Ovary (tissue), 9 donors: ENCODE results near the gene CENPS. TPM values are rescaled to one million over a fixed set of nuclear protein-coding genes. Genes with fewer than 3 reads are reported as not detected.

Experiments
- DNase-seq, 5 donors: peaks; one replicate each; pipeline ENCODE4 v3.0.0-alpha.2; 2019 to 2020
- H3K27ac ChIP-seq, 2 donors: fragments of 200-600 bp; one replicate each; pipeline versions ENCODE4 v1.5.1 to v1.8.0; 2019 to 2022
- H3K27me3 ChIP-seq: fragments of 200-600 bp; one replicate; pipeline ENCODE4 v1.8.0; 2022
- H3K36me3 ChIP-seq: fragments of 200-600 bp; sonication (generic); one replicate; pipeline ENCODE4 v1.5.1; 2019
- H3K4me1 ChIP-seq: one replicate; pipeline ENCODE4 v1.8.1; 2013; ENCODE audit warnings: mild to moderate bottlenecking, moderate library complexity; ENCODE audit not compliant: insufficient read depth
- H3K4me3 ChIP-seq: fragments of 200-600 bp; sonication (generic); one replicate; pipeline ENCODE4 v1.5.1; 2017
- H3K9me3 ChIP-seq, 2 donors: fragments of 200-600 bp in 1 of 2; sonication (generic) in 1 of 2; one replicate each; pipeline versions ENCODE4 v1.5.1 to v1.8.1; 2013 to 2019; ENCODE audit warnings: mild to moderate bottlenecking in 1 of 2, moderate library complexity in 1 of 2
- EP300 ChIP-seq: sonication (generic); formaldehyde crosslinking; IDR thresholded peaks from one replicate; pipeline ENCODE4 v1.6.1; 2017; ENCODE audit warnings: antibody characterized with exemption
- POLR2A ChIP-seq: fragments of 450-650 bp; IDR thresholded peaks from one replicate; pipeline ENCODE4 v1.6.1; 2017; ENCODE audit warnings: antibody characterized with exemption, mild to moderate bottlenecking, moderate library complexity
- WGBS, 3 donors: extraction: QIAGEN DNeasy Blood & Tissue Kit in 1 of 3; methylation state at CpG; one replicate each; pipeline versions ENCODE4 v1.1.5 to v1.1.7; 2013 to 2017; 5-methylcytosine and 5-hydroxymethylcytosine counted together
- intact Hi-C, 4 donors: fragments of 100-400 bp; cut with DNase I; formaldehyde crosslinking; loops; one replicate each; pipeline versions ENCODE4 v1.11.0 to v1.15.1; 2022 to 2023
- polyA plus RNA-seq, 2 donors: library from polyadenylated mRNA; stranded (reverse); fragments of 200-250 nt in 1 of 2; fragments of 350-450 nt in 1 of 2; fragmentation: Illumina TruSeq in 1 of 2; extraction: RNeasy Lipid Tissue Mini Kit (QIAGEN cat#74804) in 1 of 2; gene quantifications; one replicate each; pipeline ENCODE4 v1.2.3, GENCODE V29; 2013 to 2014
- total RNA-seq, 7 donors: library from RNA; depleted of rRNA in 2 of 7; stranded (reverse); fragments of >200 nt in 2 of 7; fragmentation: NEBNext Ultra II Directional in 3 of 7; extraction: Animal tissue kit (Norgen Biotek cat#: 25700) in 3 of 7; gene quantifications; one replicate each; pipeline versions ENCODE4 v1.1.0 to v1.2.4, GENCODE V29; 2016 to 2023
- TF ChIP-seq, protein P1 (sequence below), 3 donors: fragments of 450-650 bp in 2 of 3; fragments of 200-600 bp in 1 of 3; IDR thresholded peaks; one replicate each; pipeline versions ENCODE4 v1.5.1 to v1.8.0; 2016 to 2022; ENCODE audit warnings: antibody characterized with exemption in 3 of 3, mild to moderate bottlenecking in 1 of 3
- donor health status: DM: no; HTN: no; CAD: no; lungs with moderate emphysema.
- donor health status: DM: no; HTN: no; CAD: no.
- donor health status: Bipolar disorder and iron deficiency.
- donor health status: DM: yes; HTN: yes; CAD: no.
- donor health status: DM: no; HTN: no; CAD: no.
- donor health status: DM: yes; HTN: yes; CAD: no.

Gene CENPS
- total and polyA plus RNA-seq, 9 donors: 1.5 to 13.6 (median 10.3) TPM

DNA sequence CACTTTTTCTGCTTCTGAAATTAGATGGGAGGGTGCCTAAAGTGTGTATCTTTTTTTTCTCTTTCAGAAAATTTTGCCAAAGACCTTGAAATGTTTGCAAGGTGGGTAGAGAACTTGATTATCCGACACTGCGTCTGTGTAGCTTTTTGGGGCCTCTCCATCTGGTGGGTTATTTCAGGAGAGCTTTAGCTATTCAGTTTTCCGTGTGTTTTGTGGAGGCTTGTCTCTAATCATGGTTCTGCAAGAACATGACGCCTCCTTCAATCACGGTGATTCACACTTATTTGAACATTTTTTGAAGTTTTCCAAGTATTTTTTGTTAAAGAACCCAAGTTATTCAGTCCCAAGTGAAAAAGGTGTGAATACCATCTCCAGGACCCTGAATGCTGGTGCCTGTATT, 4.4 kb downstream of the CENPS start:
- TF ChIP-seq, protein P1, sequence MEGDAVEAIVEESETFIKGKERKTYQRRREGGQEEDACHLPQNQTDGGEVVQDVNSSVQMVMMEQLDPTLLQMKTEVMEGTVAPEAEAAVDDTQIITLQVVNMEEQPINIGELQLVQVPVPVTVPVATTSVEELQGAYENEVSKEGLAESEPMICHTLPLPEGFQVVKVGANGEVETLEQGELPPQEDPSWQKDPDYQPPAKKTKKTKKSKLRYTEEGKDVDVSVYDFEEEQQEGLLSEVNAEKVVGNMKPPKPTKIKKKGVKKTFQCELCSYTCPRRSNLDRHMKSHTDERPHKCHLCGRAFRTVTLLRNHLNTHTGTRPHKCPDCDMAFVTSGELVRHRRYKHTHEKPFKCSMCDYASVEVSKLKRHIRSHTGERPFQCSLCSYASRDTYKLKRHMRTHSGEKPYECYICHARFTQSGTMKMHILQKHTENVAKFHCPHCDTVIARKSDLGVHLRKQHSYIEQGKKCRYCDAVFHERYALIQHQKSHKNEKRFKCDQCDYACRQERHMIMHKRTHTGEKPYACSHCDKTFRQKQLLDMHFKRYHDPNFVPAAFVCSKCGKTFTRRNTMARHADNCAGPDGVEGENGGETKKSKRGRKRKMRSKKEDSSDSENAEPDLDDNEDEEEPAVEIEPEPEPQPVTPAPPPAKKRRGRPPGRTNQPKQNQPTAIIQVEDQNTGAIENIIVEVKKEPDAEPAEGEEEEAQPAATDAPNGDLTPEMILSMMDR (IDR thresholded peaks at IDR 0.05): no peak
- TF ChIP-seq EP300 (no peak), POLR2A (no peak)
- Histone ChIP-seq H3K27me3 (no peaks in the 10 kb centered on the region), H3K9me3 (no peaks in the 10 kb centered on the region), H3K36me3 (no peaks in the 10 kb centered on the region), H3K4me3 (no peak overlapping the region), H3K4me1 (no peaks in the 10 kb centered on the region), H3K27ac (no peak overlapping the region)
- WGBS, 3 donors: 82 to 88% (median 87%) methylated on average over 5 of the region's 5 CpGs
- DNase-seq: no peak
- intact Hi-C loops: loop anchor here in 1 of 4 donors (5.0 kb wide), 1 partner anchor 433 kb away; no protein-coding TSS in a partner anchor

DNA sequence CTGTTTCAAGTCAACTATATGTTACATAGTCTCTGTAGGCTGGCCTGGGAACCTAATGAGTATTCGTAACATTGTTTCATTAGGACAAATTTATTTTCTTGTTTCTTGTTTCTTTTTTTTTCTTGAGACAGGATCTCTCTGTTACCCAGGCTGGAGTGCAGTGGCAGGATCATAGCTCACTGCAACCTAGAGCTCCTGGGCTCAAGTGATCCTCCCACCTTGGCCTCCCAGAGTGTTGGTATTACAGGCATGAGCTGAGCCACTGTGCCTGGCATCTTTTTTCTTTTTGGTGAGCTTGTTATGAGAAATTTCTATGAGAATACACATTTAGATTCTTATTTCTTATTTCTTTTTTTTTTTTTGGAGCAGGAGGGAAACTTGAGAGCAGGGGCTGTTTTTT, 6.8 kb downstream of the CENPS start:
- no peak for DNase-seq
- intact Hi-C loops: no loop called here
- Histone ChIP-seq H3K9me3 (no peaks in the 10 kb centered on the region), H3K4me1 (no peaks in the 10 kb centered on the region), H3K27ac (no peak overlapping the region), H3K4me3 (no peak overlapping the region), H3K36me3 (no peaks in the 10 kb centered on the region), H3K27me3 (no peaks in the 10 kb centered on the region)
- WGBS, 3 donors: 87 to 92% (median 88%) methylated on average over 1 of the region's 1 CpG
- TF ChIP-seq EP300 (no peak), POLR2A (no peak)
- TF ChIP-seq, protein P1 (IDR thresholded peaks at IDR 0.05): no peak

DNA sequence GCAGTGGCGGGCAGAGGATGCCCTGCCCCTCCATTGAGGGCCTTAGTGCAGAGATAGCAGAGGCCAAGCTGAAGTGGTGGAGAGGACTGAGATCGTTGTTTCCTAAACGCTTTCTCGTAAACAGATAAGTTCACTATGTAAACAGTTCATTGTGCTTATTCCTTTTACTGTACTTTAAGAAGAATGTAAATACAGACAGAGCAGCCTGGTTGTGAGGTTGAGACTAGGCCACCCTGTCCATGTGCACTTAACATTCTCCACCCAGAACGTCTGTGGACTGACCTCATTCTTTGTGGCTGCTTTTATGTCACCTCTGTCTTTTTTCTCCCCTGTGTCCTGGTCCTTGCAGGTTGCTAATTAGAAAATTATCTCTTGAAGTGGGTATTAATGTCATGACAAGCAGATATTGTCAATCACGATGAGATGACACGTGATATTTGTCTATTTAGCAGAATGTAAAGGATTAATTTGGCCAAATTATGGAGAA, 8.5 kb downstream of the CENPS start:
- Histone ChIP-seq H3K4me3 (no peak overlapping the region), H3K36me3 (no peaks in the 10 kb centered on the region), H3K9me3 (no peaks in the 10 kb centered on the region), H3K4me1 (no peaks in the 10 kb centered on the region), H3K27ac (no peak overlapping the region), H3K27me3 (no peaks in the 10 kb centered on the region)
- TF ChIP-seq, protein P1 (IDR thresholded peaks at IDR 0.05): no peak
- TF ChIP-seq POLR2A (no peak), EP300 (no peak)
- 20 to 54% (median 35%) methylated on average over 7 of the region's 7 CpGs for WGBS, 3 donors
- DNase-seq: no peak
- intact Hi-C loops: no loop called here

DNA sequence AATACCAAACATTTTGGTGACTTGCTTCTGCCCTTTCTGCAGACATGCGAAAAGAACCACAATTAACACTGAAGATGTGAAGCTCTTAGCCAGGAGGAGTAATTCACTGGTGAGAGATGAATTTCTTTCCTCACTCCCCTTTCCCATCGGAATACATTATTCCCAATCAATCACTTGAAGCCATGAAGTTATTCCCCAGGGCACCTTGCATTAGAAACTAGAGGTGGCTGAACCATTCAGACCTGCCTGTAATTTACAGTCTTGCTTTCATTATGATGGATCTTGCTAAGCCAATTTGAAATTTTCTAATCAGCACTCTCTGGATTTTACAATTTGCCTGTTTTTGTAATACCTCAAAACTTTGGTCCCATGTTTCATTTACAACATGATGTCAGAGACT, 10.1 kb downstream of the CENPS start:
- no peak overlapping the region for H3K4me3 ChIP-seq
- no peaks in the 10 kb centered on the region for H3K4me1 ChIP-seq
- 81 to 90% (median 87%) methylated on average over 2 of the region's 2 CpGs for WGBS, 3 donors
- H3K27ac ChIP-seq: no peak overlapping the region
- no peaks in the 10 kb centered on the region for H3K9me3 ChIP-seq
- TF ChIP-seq, protein P1 (IDR thresholded peaks at IDR 0.05): no peak
- no peak for TF ChIP-seq POLR2A
- no peak for TF ChIP-seq EP300
- intact Hi-C loops: no loop called here
- no peaks in the 10 kb centered on the region for H3K36me3 ChIP-seq
- no peak for DNase-seq
- H3K27me3 ChIP-seq: no peaks in the 10 kb centered on the region
